ENCODE measurements around the gene OR6C2.

OR6C2 gene

GRCh38 chr12:55495490-55495889 lies 51.6 kb downstream of the OR6C2 start:
- no peak overlapping the region for H3K4me3 ChIP-seq (ENCODE audit: low read length)
- no peaks in the 10 kb centered on the region for H3K9me3 ChIP-seq (replicated peaks; ENCODE audit: insufficient read depth, low read length)
- H3F3A ChIP-seq (ENCODE audit: insufficient read depth, low read length): no peaks in the 10 kb centered on the region
- H3K27me3 ChIP-seq (replicated peaks; ENCODE audit: insufficient read depth, low read length): no peaks in the 10 kb centered on the region
- no peak overlapping the region for H3K4me2 ChIP-seq (ENCODE audit: low read depth, low read length)
- no peak overlapping the region for H3K27ac ChIP-seq (ENCODE audit: low read length)
- no peaks in the 10 kb centered on the region for H3K79me2 ChIP-seq (ENCODE audit: low read length)
- peaks cover 10% of the 10 kb centered on the region for H3K4me1 ChIP-seq (ENCODE audit: low read length)
- no peak overlapping the region for H2AFZ ChIP-seq (ENCODE audit: low read length)
- DNase-seq: no peak
- no peak overlapping the region for H3K9ac ChIP-seq (ENCODE audit: low read length)
- TF ChIP-seq EZH2 (optimal IDR thresholded peaks at IDR 0.05; ENCODE audit: low read depth, low read length) (no peak), EZH2phosphoT487 (IDR thresholded peaks at IDR 0.05; ENCODE audit: low read length) (no peak), CTCF (IDR thresholded peaks at IDR 0.05; ENCODE audit: low read length) (no peak)
- no peaks in the 10 kb centered on the region for H4K20me1 ChIP-seq (ENCODE audit: insufficient read depth, low read length)
- H3K36me3 ChIP-seq (replicated peaks; ENCODE audit: insufficient read depth, low read length): no peaks in the 10 kb centered on the region
- no peaks in the 10 kb centered on the region for H3K9me2 ChIP-seq (replicated peaks; ENCODE audit: insufficient read depth, low read length)

GRCh38 chr12:55499231-55499630 lies 55.4 kb downstream of the OR6C2 start:
- no peaks in the 10 kb centered on the region for H3K79me2 ChIP-seq (ENCODE audit: low read length)
- no peaks in the 10 kb centered on the region for H4K20me1 ChIP-seq (ENCODE audit: insufficient read depth, low read length)
- no peak for TF ChIP-seq EZH2 (optimal IDR thresholded peaks at IDR 0.05; ENCODE audit: low read depth, low read length)
- no peak for TF ChIP-seq EZH2phosphoT487 (IDR thresholded peaks at IDR 0.05; ENCODE audit: low read length)
- TF ChIP-seq CTCF (IDR thresholded peaks at IDR 0.05; ENCODE audit: low read length): no peak
- H3K4me3 ChIP-seq (ENCODE audit: low read length): no peak overlapping the region
- H3K36me3 ChIP-seq (replicated peaks; ENCODE audit: insufficient read depth, low read length): no peaks in the 10 kb centered on the region
- H3K27me3 ChIP-seq (replicated peaks; ENCODE audit: insufficient read depth, low read length): no peaks in the 10 kb centered on the region
- no peak overlapping the region for H3K27ac ChIP-seq (ENCODE audit: low read length)
- H2AFZ ChIP-seq (ENCODE audit: low read length): no peak overlapping the region
- no peak overlapping the region for H3K4me2 ChIP-seq (ENCODE audit: low read depth, low read length)
- DNase-seq: no peak
- no peaks in the 10 kb centered on the region for H3K9me2 ChIP-seq (replicated peaks; ENCODE audit: insufficient read depth, low read length)
- H3K9ac ChIP-seq (ENCODE audit: low read length): no peak overlapping the region
- H3K4me1 ChIP-seq (ENCODE audit: low read length): peaks cover 10% of the 10 kb centered on the region
- no peaks in the 10 kb centered on the region for H3K9me3 ChIP-seq (replicated peaks; ENCODE audit: insufficient read depth, low read length)
- H3F3A ChIP-seq (ENCODE audit: insufficient read depth, low read length): no peaks in the 10 kb centered on the region

- Histone ChIP-seq H2AFZ (ENCODE audit: low read length) (no peak overlapping the region), H3K4me1 (ENCODE audit: low read length) (peaks cover 10% of the 10 kb centered on the region)
- no peak for DNase-seq
These were observed 56.0 kb downstream of the OR6C2 start for GRCh38 chr12:55499810-55500252.

More at GRCh38 chr12:55499810-55500252, 56.0 kb downstream of the OR6C2 start:
- Histone ChIP-seq H3K36me3 (replicated peaks; ENCODE audit: insufficient read depth, low read length) (no peaks in the 10 kb centered on the region), H3K9me3 (replicated peaks; ENCODE audit: insufficient read depth, low read length) (no peaks in the 10 kb centered on the region), H3K9ac (ENCODE audit: low read length) (no peak overlapping the region), H3K9me2 (replicated peaks; ENCODE audit: insufficient read depth, low read length) (no peaks in the 10 kb centered on the region), H4K20me1 (ENCODE audit: insufficient read depth, low read length) (no peaks in the 10 kb centered on the region), H3K79me2 (ENCODE audit: low read length) (no peaks in the 10 kb centered on the region), H3K4me3 (ENCODE audit: low read length) (no peak overlapping the region), H3K4me2 (ENCODE audit: low read depth, low read length) (no peak overlapping the region), H3F3A (ENCODE audit: insufficient read depth, low read length) (no peaks in the 10 kb centered on the region), H3K27ac (ENCODE audit: low read length) (no peak overlapping the region), H3K27me3 (replicated peaks; ENCODE audit: insufficient read depth, low read length) (no peaks in the 10 kb centered on the region)
- TF ChIP-seq EZH2 (optimal IDR thresholded peaks at IDR 0.05; ENCODE audit: low read depth, low read length): no peak
- TF ChIP-seq EZH2phosphoT487 (IDR thresholded peaks at IDR 0.05; ENCODE audit: low read length): no peak
- TF ChIP-seq CTCF (IDR thresholded peaks at IDR 0.05; ENCODE audit: low read length): no peak
